UCSD-AML1 (cell line): Measurements from ENCODE around the gene TRPM4.
A peak's percentile ranks its signal among the peaks of the same experiment; 100 is the strongest.
"Not testable (repeated sequence)": the region's sequence is repeated elsewhere in the genome, so short reads cannot be mapped to it uniquely, and the experiment has no call there.

Experiments
- DNase-seq: peaks from one replicate; lab custom pipeline; 2025; ENCODE audit not compliant: unreplicated experiment; lab: John Stamatoyannopoulos, UW

Gene TRPM4

DNA sequence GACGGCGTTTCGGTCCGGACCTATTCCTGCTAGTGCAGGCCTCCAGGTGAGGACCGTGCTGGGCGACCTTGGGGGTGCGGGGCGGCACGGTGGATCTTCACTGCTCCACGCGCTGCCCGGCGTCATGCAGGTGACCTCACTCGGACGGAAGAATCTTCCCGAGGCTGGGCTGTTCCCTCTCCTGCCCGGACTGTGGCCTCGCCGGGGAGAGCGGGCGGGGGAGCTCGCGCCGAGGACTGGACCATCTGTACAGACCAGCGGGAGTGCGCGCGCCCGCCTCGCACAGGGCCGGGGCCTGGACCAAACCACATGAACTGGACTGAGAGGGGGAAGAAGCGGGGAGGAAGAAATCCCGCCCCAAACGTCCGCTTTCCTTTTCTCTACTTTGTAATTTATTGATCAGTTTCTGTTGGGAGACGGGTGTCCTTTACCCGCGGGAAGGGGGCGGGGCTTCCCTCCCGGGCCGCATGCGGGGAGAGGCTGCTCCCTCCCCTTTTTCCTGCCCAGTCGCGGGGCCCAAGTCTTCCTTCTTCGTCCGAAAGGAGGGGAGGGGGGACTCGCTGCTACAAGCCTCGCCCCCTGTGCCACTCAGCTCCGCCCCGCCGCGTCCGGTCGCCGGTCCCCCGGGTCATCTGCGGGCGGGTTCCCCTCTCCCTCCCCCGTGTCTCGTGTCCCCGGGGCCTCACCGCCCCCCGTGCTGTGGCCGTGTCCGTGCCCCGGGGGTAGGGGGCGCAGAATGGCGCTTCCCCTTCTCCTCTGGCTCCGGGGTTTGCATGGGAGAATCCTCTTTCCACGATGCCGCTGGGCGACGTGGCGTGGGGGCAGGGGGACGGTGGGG, 7.3 kb upstream of the TRPM4 start:
- peak; percentile 86 for DNase-seq

GRCh38 chr19:49150944-49151243, 6.7 kb upstream of the TRPM4 start:
- no peak for DNase-seq

- peak; percentile 65 for DNase-seq
Observed at GRCh38 chr19:49151267-49152118, 6.1 kb upstream of the TRPM4 start.

GRCh38 chr19:49152119-49152550, 5.5 kb upstream of the TRPM4 start:
- DNase-seq, result no peak

DNA sequence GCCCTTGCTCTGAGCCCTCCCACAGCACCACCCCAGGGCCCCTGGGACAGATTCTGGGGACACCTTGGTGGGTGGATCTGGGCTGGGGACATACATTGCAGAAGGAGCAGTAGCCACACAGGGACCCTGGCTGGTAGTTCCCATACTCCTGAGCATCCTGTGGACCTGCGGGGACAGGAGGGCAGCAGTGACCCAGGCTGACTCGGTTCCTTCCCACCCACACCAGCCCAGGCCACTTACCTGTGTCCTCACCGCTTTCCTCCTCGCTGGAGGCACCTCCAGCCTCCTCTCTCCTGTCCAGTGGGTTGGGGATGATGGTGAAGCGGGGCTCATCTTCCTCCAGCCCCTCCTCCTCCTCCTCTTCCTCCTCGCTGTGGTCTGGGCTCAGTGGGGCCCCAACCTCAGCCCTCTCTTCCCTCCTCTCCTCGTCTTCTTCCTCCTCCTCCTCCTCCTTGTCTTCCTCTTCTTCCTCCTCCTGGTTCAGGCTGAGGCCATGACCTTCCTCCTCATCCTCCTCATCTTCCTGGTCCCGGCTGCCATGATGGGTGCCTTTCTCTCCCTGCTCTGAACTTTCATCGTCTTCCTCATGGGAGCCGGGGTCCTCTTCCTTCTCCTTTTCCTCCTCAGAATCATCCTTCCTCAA, 4.3 kb upstream of the TRPM4 start:
- no peak for DNase-seq

DNA sequence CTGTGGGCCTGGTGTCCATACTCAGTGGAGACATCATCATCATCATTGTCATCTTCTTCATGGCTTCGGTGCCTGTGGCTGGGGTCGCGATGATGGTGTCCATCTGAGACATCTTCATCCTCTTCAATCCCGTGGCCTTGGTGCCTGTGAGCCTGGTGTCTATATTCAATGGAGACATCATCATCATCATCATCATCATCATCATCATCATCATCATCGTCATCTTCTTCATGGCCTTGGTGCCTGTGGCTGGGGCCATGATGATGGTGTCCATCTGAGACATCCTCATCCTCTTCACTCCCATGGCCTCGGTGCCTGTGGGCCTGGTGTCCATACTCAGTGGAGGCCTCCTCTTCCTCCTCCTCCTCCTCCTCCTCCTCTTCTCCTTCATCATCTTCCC, 3.3 kb upstream of the TRPM4 start:
- DNase-seq, result no peak

DNA sequence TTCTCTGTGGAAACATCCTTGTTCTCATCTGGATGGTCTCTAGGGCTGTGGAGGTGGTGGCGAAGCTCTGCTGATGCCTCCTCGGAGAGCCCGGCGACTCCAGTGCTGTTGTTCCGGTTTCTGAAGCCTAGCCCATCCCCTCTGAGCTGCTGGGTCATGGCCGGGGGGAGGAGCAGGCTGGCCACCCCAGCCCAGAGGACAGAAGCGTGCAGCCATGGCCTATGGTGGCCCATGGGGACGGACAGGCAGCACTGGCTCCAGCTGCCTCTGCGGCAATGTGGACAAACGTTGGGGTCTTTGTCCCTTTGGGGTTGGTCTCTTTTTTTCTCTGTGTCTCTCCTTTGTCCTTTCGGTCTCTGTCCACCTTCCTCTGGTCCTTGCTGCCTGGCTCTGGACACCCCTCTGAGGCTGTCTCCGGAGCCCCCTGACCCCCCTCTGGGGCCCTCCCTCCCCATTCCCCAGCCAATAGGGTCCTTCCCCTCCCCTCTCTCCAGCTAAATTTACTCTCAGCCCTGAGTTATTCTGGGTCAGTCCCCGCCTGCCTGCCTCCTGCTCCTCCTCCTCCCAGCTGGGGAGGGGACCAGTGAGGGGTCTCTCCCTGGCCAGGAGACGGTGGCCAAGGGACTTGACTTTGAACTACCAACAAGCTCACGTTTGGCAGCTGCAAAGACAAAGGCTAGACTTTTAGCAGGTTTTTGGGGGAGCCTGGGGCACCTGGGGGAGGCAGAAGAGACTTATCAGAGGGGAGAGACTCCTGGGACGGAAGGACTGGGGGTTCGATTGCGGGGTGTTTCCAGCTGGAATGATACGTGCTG, 2.4 kb upstream of the TRPM4 start, which contains the start of gene HRC:
TSS of gene HRC (minus strand) at position 392 of the 815 bp plus-strand sequence. CDS start at position 233, 159 bp downstream.
- DNase-seq, result no peak

GRCh38 chr19:49155820-49156346, 1.7 kb upstream of the TRPM4 start:
- no peak for DNase-seq

DNA sequence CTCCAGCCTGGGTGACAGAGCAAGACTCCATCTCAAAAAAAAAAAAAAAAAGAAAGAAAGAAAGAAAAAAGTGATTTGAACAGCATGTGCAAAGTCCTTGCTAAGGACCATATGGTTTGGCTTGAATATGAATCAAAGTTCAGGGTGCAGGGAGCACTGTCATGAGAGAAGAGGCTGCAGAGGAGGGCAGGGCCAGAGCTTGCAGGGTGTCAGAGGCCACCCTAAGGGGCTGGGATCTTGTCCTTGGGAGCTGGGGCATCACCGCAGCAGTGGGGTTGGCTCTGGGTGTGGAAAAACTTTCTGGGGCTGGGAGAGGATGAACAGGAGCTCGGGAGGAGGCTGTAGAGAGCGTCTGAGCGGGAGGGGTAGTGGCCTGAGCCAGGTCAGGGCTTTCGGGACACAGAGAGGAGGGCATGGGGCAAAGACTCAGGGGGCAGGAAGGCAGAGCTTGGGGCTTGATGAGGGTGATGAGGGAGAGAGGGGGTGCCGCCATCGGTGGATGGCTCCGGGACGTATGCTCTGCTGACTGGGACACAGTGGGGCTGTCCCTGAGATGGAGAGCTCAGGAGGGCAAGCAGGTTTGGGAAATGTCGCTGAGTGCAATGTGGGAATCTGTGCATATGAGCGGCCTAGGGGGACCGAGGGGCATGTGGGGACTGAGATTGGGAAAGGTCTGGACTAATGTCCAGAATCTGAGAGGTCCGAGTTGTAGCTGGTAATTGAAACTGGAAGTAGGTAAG, 3.0 kb downstream of the TRPM4 start:
- DNase-seq, result no peak

DNA sequence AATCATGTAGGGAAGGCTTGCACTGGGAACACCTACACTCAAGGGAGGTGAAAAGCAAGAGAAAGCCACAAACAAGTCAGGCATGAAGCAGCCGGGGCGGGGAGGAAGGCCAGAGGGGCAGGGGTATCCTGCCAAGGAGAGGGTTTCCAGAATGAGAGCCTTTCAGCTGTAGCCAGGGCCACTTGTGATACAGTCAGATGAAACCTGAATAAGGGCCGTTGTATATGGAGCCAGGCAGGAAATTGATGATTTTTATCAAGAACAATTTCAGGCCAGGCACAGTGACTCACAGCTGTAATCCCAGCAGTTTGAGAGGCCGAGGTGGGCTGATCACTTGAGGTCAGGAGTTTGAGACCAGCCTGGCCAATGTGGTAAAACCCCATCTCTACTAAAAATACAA, 4.4 kb downstream of the TRPM4 start:
- no peak for DNase-seq

- no peak for DNase-seq
Observed at GRCh38 chr19:49165111-49165750, 7.6 kb downstream of the TRPM4 start.

DNA sequence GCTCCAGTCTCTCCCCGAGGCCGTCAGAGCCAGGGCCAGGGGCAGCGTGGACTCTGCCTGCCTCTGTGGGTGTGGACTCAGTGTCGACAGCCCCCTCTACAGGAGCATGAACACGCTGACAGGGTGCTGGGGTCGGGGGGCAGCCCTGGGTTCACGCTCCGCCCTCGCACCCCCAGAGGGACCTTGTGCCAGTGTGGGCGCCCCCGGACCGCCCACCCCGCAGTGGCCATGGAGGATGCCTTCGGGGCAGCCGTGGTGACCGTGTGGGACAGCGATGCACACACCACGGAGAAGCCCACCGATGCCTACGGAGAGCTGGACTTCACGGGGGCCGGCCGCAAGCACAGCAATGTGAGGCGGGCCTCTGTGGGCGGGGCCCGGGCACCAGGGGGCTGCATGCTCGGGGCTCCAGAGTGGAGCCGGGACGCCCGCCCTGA, 8.3 kb downstream of the TRPM4 start:
- no peak for DNase-seq

GRCh38 chr19:49167857-49168409, 10.3 kb downstream of the TRPM4 start:
- DNase-seq, result no peak

GRCh38 chr19:49168421-49168820, 10.8 kb downstream of the TRPM4 start:
- DNase-seq, result no peak

- DNase-seq, result no peak
Observed at GRCh38 chr19:49173198-49173597, 15.6 kb downstream of the TRPM4 start.

- no peak for DNase-seq
Observed at GRCh38 chr19:49180659-49181058, 23.1 kb downstream of the TRPM4 start.

GRCh38 chr19:49182010-49182847, 24.6 kb downstream of the TRPM4 start:
- not testable (repeated sequence) for DNase-seq

- DNase-seq, result no peak
Observed at GRCh38 chr19:49182848-49183375, 25.3 kb downstream of the TRPM4 start.
